GM12874 (cell line): ENCODE measurements around the gene POMGNT2.

Source experiments
- CTCF ChIP-seq: IDR thresholded peaks from 2 replicates; pipeline ENCODE4 v1.5.1; 2011; ENCODE audit warnings: low read depth, mild to moderate bottlenecking, control low read depth, low read length, moderate library complexity; ENCODE audit not compliant: insufficient read depth

POMGNT2 gene

DNA sequence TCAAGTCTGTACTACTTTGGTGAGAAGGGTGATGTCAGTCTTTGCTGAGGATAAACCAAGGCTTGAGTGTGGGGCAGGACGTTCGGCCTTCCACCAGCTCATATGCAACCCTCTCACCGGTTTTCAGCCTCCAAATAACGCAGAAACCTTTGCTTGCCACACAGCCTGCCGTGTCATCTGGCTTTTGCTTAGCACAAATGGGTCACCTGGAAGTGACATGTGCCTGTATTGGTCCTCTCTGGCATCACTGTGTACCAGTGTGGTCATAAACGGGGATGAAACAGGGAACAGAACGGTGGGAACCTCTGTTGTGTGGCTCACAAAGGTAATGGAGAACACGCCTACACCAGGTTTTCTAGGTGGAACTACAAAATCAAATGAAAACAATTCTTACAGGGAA is 7.1 kb downstream of the POMGNT2 start:
- TF ChIP-seq CTCF, result no peak

GRCh38 chr3:43097400-43098080 is 8.3 kb downstream of the POMGNT2 start:
- TF ChIP-seq CTCF, result no peak

- no peak for TF ChIP-seq CTCF
Measured at GRCh38 chr3:43096761-43097160, 9.1 kb downstream of the POMGNT2 start.

DNA sequence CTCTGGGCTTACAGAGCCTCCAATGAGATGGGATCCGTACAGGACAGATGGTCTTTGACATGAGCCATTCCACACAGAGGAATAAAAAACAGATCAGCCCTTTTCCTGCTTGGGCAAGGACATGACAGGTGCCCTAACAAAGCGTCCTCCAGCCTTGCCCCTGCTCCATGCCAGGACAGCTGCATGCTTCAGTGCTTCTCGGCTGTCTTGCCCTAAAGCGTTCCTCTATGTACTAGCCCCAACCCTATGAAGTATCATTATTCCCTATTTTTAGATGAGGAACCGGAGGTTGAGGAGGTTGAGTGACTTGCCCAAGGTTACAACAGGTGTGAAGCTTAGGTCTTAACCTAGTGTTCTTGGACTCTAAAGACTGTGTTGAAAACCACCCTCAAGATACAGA is 10.5 kb downstream of the POMGNT2 start:
- no peak for TF ChIP-seq CTCF

GRCh38 chr3:43094851-43095250 is 11.0 kb downstream of the POMGNT2 start:
- TF ChIP-seq CTCF, result no peak

DNA sequence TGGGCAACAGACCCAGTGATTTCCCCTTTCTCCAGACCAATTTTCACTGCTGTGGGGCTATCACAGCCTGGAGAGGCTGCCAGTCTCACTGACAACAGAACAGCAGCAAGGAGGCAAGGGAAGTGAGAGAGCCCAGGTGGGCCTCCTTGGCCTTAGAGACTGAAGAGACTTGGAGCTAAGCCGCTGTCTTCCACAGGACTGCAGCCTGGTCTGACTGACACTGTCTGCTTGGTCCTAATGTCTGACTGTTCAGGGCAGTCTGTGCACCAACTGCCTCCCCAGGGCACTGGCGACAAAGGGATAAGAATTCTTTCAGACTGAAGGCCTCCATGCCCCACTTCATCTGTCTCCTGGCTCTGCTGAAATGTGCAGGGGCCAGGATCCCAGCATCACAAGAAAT is 11.5 kb downstream of the POMGNT2 start:
- TF ChIP-seq CTCF, result no peak

- no peak for TF ChIP-seq CTCF
Measured at GRCh38 chr3:43093974-43094373, 11.9 kb downstream of the POMGNT2 start.
